ENCODE data around the gene PTGIS. TPM values are rescaled to one million over a fixed set of nuclear protein-coding genes. Genes with fewer than 3 reads are reported as not detected.

Gene PTGIS
- total RNA-seq, 2 experiments from 2014 or later: not detected

DNA sequence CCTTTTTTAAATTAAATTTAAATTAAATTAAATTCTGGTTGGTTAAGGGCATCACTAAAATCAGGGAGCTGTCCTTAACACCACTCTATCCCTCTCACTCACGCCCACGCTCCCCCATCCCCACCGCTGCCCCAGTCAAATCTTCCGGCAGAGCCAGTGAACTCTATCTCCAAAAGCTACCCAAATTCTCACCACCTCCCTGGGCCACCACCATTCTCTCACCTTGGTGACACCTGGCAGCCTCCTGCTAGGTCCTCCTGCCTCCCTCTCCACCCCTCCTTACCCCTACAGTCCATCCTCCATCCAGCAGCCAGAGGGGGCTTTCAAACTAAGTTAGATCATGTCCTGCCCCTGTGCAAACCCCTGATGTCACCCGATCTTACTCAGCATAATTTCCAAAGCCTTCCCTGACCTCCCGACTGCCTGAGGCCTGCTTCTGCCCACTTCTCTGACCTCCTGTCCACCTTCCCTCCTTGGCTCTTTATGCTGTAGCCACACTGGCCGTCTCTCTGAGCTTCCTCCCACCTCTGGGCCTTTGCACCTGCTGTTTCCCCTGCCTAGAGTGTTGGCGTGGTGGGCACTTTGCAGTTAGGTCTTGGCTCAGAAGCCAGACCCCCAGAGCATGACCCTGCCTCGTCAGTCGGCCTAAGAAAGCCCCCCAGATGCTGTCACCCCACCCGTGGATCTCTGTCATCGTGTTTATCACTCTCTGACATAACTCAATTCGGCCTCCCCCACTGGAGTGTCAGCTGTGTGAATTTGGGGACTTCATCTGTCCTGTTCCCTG lies 24.7 kb downstream of the PTGIS start:
- no peak overlapping the region for H3K4me3 ChIP-seq (ENCODE audit: low read depth, low read length, poor library complexity, severe bottlenecking)
- ChIA-PET CTCF (ENCODE audit: unreplicated experiment) (interaction anchor here (0.6 to 2.3 kb wide), 2 partner anchors 65 to 174 kb away, joined by 3 to 9 read pairs; no protein-coding TSS in a partner anchor), POLR2A (no interaction called here)
- no peaks in the 10 kb centered on the region for H3K36me3 ChIP-seq (ENCODE audit: insufficient read depth, low read length)
- peaks cover 16% of the 10 kb centered on the region for H3K9me3 ChIP-seq (ENCODE audit: low read length)
- no peak for DNase-seq (ENCODE audit: low spot score)
- intact Hi-C loops (cut with micrococcal nuclease; ENCODE audit: unreplicated experiment): loop anchor here (2.0 kb wide), 1 partner anchor 304 kb away; no protein-coding TSS in a partner anchor
- TF ChIP-seq, protein P1, sequence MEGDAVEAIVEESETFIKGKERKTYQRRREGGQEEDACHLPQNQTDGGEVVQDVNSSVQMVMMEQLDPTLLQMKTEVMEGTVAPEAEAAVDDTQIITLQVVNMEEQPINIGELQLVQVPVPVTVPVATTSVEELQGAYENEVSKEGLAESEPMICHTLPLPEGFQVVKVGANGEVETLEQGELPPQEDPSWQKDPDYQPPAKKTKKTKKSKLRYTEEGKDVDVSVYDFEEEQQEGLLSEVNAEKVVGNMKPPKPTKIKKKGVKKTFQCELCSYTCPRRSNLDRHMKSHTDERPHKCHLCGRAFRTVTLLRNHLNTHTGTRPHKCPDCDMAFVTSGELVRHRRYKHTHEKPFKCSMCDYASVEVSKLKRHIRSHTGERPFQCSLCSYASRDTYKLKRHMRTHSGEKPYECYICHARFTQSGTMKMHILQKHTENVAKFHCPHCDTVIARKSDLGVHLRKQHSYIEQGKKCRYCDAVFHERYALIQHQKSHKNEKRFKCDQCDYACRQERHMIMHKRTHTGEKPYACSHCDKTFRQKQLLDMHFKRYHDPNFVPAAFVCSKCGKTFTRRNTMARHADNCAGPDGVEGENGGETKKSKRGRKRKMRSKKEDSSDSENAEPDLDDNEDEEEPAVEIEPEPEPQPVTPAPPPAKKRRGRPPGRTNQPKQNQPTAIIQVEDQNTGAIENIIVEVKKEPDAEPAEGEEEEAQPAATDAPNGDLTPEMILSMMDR (conservative IDR thresholded peaks at IDR 0.05; ENCODE audit: low read length): no peak
- TF ChIP-seq EZH2phosphoT487 (IDR thresholded peaks at IDR 0.05; ENCODE audit: borderline replicate concordance, low read depth, low read length): no peak
- H2AFZ ChIP-seq (ENCODE audit: low read length): no peak overlapping the region
- no peak overlapping the region for H3K27ac ChIP-seq (ENCODE audit: low read depth, low read length, poor library complexity, severe bottlenecking)
- no peaks in the 10 kb centered on the region for H3K4me1 ChIP-seq (ENCODE audit: insufficient read depth, low read length, poor library complexity, severe bottlenecking)
- no peaks in the 10 kb centered on the region for H3K9me2 ChIP-seq (ENCODE audit: insufficient read depth, low read length)
- H3K4me2 ChIP-seq (ENCODE audit: low read length): no peak overlapping the region
- no peaks in the 10 kb centered on the region for H4K20me1 ChIP-seq (ENCODE audit: insufficient read depth, low read length)
- H3K79me2 ChIP-seq (ENCODE audit: insufficient read depth, low read depth, low read length): no peaks in the 10 kb centered on the region
- no TSS peak for BruUV-seq (replicated peaks)

- Histone ChIP-seq H2AFZ (ENCODE audit: low read length) (no peak overlapping the region), H3K4me3 (ENCODE audit: low read depth, low read length, poor library complexity, severe bottlenecking) (no peak overlapping the region), H3K79me2 (ENCODE audit: insufficient read depth, low read depth, low read length) (no peaks in the 10 kb centered on the region), H3K9me3 (ENCODE audit: low read length) (peaks cover 16% of the 10 kb centered on the region), H3K27ac (ENCODE audit: low read depth, low read length, poor library complexity, severe bottlenecking) (no peak overlapping the region), H4K20me1 (ENCODE audit: insufficient read depth, low read length) (no peaks in the 10 kb centered on the region), H3K9me2 (ENCODE audit: insufficient read depth, low read length) (no peaks in the 10 kb centered on the region), H3K4me1 (ENCODE audit: insufficient read depth, low read length, poor library complexity, severe bottlenecking) (no peaks in the 10 kb centered on the region), H3K36me3 (ENCODE audit: insufficient read depth, low read length) (no peaks in the 10 kb centered on the region), H3K4me2 (ENCODE audit: low read length) (no peak overlapping the region)
- no TSS peak for BruUV-seq (replicated peaks)
- TF ChIP-seq, protein P1 (conservative IDR thresholded peaks at IDR 0.05; ENCODE audit: low read length): no peak
- TF ChIP-seq EZH2phosphoT487 (IDR thresholded peaks at IDR 0.05; ENCODE audit: borderline replicate concordance, low read depth, low read length): no peak
- intact Hi-C loops (cut with micrococcal nuclease; ENCODE audit: unreplicated experiment): loop anchor here (2.0 kb wide), 1 partner anchor 304 kb away; no protein-coding TSS in a partner anchor
- POLR2A ChIA-PET: no interaction called here
- no peak for DNase-seq (ENCODE audit: low spot score)
- CTCF ChIA-PET (ENCODE audit: unreplicated experiment): interaction anchor here (0.6 to 2.3 kb wide), 4 partner anchors 39 to 303 kb away, joined by 3 to 9 read pairs (median 4); no protein-coding TSS in a partner anchor
Observed at GRCh38 chr20:49542514-49542991, 25.4 kb downstream of the PTGIS start.
